NCI-H526 treated with DMSO at 0.1 percent for 48 hours (cell line): Measurements from ENCODE around the gene SLC24A3.
"Not testable (repeated sequence)": the region's sequence is repeated elsewhere in the genome, so short reads cannot be mapped to it uniquely, and the experiment has no call there.

Experiments
- DNase-seq: peaks from one replicate; lab custom pipeline; 2025; lab: John Stamatoyannopoulos, UW

The SLC24A3 gene

DNA sequence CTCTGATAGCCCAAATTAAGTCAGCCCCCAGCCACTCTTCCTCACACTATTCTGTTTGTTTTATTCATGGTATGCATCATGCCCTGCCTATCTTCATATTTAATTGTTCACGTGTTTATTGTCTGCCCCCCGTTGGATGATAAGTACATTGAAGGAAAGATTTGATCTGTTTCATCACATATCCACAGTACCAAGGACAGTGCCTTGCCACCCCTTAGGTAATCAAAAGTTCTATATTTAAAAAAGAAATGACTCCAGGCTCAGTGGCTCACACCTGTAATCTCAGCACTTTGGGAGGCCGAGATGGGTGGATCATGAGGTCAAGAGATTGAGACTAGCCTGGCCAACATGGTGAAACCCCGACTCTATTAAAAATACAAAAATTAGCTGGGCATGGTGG, 535.5 kb downstream of the SLC24A3 start:
- no peak for DNase-seq

DNA sequence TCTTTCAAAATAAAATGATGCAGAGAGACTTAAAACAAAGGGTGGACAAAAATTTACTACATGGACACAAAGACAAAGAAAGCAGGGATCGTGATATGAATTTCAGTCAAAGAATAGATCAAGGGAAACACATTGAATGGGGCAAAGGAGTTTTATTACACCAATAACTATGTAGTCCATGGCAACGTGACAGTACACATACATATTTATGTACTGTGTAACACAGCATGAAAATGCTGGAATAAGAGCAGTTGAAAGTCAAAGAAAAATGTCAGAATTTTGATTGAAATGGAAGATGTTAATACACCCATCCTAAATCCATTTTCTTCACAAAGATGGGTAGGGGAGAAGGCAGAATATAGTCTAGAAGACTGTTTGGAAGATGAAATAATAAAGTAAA, 536.2 kb downstream of the SLC24A3 start:
- no peak for DNase-seq

DNA sequence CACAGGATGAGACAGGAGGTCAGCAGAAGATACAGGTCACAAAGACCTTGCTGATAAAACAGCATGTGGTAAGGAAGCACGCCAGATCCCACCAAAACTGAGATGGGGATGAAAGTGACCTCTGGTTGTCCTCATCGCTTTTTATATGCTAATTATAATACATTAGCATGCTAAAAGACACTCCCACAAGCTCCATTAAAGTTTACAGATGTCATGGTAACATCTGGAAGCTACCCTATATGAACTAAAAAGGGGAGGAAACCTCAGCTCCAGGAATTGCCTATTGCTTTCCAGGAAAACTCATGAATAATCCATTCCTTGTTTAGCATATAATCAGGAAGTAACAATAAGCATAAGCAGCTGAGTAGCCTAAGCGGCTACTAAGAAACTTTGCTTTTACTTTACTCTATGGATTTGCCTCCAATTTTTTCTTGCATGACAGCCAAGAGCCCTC, 537.2 kb downstream of the SLC24A3 start:
- DNase-seq: no peak

DNA sequence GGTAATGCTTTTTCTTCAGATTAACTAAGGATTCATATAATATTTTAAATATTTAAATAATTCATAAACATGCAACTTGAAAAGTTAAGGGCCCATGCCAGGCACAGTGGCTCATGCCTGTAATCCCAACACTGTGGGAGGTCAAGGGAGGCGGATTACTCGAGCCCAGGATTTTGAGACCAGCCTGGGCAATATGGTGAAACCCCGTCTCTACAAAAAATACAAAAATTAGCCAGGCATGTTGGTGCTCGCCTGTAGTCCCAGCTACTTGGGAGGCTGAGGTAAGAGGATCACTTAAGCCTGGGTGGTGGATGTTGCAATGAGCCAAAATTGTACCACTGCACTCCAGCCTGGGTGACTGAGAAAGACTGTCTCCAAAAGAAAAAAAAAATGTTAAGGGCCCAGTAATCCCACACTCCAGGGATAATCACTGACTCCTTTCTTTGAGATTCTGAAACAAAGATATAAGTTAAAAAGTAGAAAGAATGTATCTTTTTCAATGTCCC, 537.7 kb downstream of the SLC24A3 start:
- no peak for DNase-seq

DNA sequence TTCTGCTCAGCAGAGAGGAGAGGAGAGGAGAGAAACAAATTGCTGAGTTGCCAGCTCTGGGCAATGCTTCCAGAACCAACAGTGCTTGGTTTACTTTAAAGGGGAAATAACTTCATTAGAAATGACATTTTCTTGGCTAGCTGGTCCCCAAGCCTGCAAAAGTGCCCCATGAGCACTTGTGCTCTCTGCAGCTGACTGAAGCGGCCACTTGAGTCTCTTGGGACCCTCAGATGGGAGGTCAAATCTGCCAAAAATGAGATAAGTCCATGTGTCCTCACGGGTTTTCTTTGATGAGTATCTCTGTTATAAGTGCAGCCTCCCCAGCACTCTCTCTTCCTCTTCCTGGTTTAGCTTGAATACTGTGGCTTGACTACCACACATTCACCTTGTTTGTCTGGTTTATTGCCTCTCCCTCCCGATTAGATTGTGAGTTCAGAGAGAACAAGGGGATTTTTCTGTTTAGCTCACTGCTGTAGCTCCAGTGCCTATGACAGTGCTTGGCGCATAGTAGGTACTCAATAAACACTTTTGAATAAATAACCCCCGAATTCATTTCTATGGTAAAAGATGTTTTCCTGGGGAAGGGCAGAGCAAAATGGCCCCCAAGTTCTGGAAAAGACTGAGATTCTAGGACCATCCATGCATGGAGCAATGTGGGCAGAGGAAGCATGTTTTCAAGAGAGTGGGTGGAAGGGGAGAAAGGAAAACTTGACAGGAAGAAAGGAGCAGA, 538.6 kb downstream of the SLC24A3 start:
- DNase-seq: no peak

DNA sequence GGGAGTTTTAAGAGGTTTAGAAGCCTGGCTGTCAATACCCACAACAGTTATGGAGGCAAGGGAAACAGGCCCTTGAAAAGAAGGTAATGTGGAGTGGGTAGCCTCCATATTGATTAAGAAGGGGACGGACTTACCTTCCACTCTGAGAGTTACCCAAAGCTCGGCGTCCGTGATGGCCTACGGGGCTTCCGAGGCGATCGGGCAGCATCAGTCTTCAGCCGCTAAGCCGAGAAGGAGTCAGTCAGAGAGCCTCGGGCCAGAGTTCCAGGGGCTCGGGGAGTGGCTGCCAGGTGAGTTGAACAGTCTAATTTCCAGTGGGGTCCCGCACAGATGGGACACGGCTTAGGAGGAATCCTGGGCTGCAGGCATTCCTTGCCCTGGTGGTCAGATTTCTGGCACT, 541.8 kb downstream of the SLC24A3 start:
- not testable (repeated sequence) for DNase-seq

DNA sequence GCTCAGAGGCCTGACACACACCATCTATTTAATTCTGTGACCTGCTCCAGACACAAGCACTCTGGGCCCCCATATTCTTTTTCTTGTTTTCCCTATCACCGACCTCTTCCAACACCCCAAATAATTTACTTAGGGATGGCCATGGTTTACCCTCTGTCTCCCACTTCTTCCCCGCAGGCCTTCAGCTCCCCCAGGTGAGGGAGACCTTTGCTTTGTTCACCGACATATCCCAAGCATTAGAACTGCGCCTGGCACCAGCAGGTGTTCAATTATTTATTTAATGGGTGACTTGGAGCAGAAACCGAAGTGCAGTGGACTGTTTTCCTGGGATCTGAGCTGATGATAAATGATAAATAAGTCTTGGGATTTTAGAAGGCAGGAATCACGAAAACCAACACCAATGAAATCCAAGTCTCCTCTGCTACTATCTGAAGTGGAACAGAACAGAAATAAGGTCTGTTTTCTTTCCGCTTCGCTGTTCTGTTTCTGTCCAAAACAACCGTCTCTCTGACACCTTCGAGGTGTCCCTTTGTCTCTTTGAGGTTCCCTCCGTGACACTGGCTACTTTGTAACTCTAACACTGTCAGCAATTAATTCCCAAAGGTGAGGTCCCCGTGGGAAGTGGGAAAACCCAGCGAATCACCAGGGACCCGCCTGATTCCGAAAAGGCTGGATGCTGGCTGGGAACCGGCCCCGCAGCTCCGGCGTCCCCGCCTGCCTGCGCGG, 544.5 kb downstream of the SLC24A3 start:
- peak; percentile 55 for DNase-seq

DNA sequence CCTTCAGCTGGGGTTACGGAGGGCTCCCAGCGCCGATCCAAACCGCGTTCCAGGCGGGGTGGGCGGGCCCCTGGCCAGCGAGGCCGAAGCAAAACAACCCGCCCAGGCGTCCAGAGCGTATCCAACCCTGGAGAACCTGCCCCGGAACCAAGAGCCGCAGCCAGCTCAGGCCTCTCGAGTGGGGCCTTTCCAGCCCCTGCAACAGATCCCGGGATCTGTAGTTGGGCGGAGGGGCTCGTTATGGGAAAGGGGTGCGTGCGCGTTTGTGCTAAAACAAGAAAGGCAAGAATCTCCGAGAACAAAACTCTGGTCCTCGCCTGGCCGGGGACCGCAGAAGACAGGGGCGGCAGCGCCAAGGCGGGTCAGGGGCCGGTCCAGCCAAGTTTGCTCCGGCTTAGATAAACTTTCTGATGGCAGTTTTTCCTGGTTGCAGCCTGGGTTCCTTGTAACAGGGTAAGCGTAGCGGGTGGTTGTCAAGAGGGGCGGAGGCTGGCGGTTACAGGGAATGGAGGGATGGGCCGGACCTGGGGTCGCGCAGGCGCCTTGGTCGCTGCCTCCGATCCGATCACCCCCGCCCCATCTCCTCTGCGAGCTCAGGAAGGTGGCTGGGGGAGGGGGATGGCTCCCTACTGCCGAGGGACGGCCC, 545.2 kb downstream of the SLC24A3 start:
- DNase-seq: peak; percentile 89

DNA sequence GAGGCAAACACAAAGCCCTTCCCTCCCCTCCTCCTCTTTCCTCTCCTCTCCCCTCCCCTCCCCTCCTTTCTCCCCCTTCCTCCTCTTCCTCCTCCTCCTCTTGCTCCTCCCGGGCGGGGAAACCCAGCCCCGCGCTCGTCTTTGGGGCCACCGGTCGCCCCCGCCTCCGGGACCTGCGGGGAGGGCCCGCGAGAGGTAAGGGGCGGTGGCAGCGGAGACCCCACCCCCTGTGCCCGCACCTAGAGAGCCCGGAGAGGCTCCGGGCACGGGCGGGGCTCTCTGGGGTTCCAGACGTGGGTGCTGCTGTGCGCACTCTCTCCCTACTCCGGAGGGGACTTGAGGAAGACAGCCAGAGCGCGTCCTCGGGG, 545.7 kb downstream of the SLC24A3 start, which contains the start of gene RIN2:
Gene RIN2 (plus strand): TSS at position 126 of the 368 bp plus-strand sequence. CDS start 131,344 bp downstream, outside the sequence.
- DNase-seq: no peak

DNA sequence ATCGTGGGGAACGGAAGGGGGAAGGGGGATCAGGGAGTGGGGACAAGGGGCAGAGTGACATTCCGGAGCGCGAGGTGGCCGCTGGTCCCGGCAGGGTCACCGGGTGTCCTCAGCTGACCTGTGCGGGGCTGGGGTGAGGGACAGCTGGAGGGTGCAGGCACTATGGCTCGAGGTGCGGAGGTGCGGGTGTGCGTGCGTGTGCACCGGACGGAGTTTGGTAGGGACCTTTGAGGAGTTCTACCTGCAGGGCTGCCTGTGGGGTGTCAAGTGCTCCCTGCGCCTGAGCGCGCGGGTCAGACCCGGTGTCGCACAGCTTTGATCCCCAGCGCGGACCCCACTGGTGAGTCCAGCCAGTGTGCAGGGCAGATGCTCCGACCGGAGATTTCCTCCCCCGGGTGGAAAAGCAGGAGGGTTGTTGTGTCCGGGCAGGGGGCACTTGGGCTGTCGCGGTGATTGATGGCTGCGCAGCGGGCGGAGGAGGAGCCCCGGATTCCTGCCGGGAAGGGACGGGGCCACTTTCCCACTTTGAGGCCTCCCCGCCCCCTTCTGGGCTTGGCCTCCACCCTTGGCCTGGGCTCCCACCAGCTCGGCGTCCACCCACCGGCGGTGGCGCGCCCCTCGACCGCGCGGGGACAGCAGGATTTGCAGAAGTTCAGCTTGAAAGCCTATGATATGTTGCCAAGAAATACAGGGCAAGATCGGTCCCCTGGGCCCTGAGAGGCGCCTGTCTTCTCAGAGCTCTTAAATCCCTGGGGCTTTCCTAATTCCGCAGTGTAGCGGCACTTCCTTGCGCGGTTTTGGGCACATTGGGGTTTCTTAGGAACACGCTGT, 546.3 kb downstream of the SLC24A3 start:
- no peak for DNase-seq

DNA sequence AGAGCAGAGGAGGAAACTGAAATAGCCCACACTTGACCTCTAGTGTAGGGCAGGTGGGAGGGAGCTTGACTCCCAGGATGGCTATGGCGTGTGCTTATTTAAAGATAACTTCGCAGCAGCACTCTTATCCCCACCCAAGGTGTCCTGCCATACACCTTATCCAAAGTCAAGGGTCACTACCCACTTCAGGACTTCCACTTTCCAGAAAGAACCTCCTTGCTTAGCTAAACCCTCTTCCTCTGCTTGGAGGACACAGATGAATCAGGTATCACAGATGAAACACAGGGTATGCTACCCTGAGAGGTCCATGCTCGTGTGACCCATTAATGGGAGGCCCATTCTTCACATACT, 547.9 kb downstream of the SLC24A3 start:
- no peak for DNase-seq

DNA sequence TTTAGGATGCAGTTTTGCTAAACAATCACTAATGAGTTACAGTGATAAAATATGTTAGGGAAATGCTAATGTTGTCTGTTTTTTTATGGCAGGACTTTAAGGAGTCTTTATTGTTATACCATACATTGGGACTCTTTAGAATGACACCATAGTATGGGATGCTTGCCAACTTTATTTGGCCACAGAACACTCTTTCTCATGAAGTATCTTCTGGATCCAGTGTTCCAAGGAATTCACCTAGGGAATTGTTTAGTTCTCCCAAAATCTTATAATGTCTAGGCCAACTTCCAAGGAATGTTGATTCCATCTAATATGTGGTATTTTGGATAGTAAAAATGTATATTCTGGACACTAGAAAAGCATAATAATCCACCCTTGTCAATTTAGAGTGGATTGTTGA, 548.9 kb downstream of the SLC24A3 start:
- DNase-seq: no peak

DNA sequence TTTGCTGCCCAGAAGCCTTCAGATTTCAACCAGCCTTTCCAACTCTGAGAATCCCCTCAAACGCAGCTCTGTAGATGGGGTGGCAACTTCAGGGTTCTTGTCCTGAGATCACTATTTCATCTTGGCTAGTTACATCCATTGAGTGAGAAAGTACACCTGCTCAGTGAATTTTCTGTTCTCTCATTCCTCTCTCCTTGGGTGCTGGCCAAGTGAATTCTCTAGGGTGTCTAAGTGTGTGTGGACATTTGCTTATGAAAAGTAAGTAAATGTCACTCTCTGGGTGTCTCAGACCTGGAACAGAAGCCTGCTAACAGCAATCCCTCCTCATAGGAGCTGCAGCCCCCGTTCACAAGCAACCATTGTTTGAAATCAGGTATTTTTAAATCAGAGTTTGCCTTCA, 549.4 kb downstream of the SLC24A3 start:
- peak; percentile 46 for DNase-seq

DNA sequence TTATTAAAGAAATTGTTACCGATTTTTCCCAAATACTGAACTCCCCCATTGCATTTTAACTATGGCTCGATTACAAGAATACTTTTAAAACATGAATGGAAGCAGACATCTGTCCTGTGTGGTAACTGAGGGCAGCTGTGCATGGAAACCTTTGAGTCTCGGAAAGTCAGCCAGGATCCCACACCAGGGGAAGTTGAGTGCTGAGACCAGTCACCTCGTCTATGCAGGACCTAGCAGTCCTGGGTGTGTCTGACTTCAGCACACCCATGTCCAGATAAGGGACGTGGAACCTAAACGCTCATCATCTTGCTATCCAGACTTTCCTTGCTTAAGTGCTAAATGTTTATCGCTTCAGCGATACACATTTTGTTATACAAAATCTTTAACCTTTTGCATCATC, 551.8 kb downstream of the SLC24A3 start:
- DNase-seq: no peak

DNA sequence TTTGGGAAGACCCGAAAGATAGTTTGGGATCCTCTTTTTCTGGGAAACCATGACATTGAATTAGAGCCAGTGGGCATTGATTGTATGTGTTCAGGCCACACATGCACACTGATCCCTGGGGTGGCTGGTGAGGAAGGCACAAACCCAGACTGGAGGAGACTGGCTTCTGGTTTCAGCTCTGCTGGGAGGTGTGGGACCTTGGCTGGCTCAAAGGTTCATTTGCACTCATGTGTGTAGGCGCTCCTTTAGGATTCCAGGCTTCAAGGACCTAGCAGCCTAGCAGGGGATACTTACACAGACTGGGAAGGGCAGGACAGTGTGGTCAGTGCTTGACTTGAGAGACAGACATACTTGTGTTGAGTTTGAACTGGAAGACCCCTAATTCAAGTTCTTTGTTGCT, 552.8 kb downstream of the SLC24A3 start:
- DNase-seq: no peak

DNA sequence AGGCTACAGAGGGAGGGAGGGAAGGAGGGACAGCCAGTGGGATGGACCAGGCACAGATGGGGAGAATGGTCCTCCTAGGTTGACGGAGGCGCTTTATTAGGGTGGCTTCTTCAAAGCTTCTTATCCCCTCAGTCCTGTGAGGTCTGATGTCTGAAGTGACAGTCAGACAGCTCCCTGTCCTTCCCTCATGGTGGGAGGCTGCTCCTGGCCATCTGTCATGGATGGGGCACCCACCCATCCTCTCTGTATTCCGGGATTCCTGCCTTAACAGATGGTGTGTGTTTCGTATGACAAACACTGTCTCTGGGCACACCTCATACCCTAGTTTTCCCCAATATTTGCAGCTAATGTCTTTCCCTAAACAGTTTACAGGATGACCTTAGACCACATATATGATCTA, 553.5 kb downstream of the SLC24A3 start:
- DNase-seq: no peak

DNA sequence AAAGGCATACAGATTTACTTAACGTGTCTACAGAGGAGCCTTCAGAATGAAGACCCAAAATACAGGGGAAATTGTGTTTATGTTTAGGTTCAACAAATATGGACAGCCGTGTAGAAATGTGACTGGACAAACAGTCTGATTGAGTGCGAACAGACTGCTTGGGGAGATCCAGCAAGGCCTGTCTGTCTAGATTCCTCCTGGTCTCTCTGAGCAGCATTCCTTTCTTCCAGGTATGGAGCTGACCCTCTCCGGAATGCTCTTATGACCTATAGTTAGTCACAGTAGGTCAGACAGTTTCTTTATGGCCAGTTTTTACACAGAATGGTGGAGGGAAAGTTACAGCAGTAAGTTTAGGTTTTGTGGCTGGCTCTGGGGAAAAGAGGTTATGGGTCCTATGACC, 554.6 kb downstream of the SLC24A3 start:
- no peak for DNase-seq

DNA sequence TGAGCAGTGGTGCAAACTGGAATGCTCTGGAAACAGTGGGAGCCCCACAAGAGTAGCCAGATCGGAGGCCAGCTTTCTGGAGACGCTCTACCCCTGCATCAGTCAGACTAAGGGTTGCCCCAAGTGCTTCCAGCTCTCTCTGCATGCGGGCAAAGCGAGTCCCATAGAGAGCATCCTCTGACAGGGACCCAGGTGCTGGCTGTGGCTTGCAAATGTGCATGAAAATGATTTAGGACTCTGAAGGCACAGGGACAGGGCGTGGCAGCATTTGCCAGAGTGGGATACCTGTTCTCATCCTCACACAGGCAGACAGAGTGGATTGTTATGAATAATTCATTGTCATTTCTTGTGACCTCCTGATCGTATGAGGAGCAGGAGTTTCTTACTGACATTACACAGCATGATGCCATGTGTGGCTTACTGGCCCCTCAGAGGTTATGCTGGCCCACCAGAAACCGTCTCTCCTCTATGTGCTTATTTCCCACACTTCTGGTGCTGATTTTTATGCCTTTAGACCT, 555.9 kb downstream of the SLC24A3 start:
- DNase-seq: peak; percentile 94

DNA sequence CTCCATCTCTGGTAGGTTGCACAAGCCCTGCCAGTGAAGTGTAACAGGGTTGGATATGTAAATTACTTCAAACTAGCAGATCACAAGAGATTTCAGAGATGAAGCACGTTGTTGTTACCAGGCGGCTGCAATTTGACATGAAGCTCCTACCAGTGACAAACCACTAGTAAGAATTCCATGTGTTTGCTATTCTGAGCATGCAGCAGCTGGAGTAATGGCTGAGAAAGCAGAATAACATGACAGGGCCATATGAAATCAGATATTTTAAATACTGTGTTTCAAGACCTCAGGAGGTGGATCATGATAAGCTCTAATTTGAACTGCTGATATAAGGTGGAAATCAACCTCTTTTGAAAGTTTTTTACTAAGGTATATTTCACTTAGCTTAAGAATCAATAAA, 557.1 kb downstream of the SLC24A3 start:
- peak; percentile 48 for DNase-seq

DNA sequence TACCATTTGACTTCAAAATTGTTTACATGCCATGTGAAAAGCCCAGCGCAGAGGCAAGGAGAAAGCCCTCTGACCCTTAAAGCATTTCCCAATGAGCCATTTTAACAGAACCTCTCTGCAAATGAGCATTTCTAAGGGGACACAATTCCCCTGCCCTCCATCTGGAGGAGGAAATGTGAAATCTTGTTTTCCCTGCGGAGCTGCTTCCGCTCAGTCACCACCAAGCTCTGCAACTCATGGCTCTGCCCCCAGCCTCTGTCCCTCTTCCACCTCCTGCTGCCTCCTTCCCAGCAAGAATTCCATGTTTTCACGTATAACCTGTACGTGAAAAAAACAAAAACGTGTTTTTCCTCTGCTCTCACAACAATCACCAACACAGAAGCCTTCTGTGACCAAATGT, 557.9 kb downstream of the SLC24A3 start:
- no peak for DNase-seq

DNA sequence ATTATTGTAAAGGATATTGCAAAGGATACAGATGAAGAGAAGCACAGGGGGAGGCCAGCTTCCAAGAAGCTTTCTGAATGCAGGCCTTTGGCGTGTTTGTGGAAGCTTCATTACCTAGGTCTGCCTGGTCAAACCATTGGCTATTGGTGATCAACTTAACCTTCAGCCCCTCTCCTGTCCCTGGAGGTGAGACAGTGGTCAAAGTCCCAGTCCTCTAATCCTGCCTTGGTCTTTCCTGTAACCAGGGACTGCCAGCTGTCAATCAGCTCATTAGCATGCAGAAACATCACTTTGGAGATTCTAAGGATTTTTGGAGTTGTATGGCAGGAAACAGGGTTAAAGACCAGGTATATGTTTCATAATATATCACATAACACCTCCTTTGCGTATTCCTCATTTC, 558.6 kb downstream of the SLC24A3 start:
- DNase-seq: no peak
